GM23338 (cell line): ENCODE data around the gene KRTAP4-3. TPM values are rescaled to one million over a fixed set of nuclear protein-coding genes. Genes with fewer than 3 reads are reported as not detected.

Experiments used
- ATAC-seq: fragments of 200-7000 bp; cut with Tn5 transposase; 3 replicates; pipeline ENCODE4 v1.9.1; 2020
- DNase-seq: peaks from one replicate; pipeline ENCODE4 v3.0.0-alpha.2; 2015; ENCODE audit warnings: low spot score
- H2AFZ ChIP-seq: fragments of 200-600 bp; sonication (generic); 2 replicates; pipeline ENCODE4 v1.8.0; 2016; ENCODE audit warnings: antibody characterized with exemption, mild to moderate bottlenecking, moderate library complexity
- H3F3A ChIP-seq: fragments of 200-600 bp; sonication (generic); replicated peaks from 2 replicates; pipeline ENCODE4 v1.8.0; 2017; ENCODE audit warnings: antibody characterized with exemption, mixed run types, low read depth
- H3K27ac ChIP-seq: fragments of 200-600 bp; sonication (generic); 2 replicates; pipeline ENCODE4 v1.6.1; 2016; ENCODE audit warnings: low read depth
- H3K27me3 ChIP-seq: fragments of 200-600 bp; sonication (generic); 2 replicates; pipeline ENCODE4 v1.8.0; 2016; ENCODE audit warnings: mild to moderate bottlenecking, mixed run types, moderate library complexity; ENCODE audit not compliant: insufficient read depth
- H3K36me3 ChIP-seq: fragments of 200-600 bp; sonication (generic); 2 replicates; pipeline ENCODE4 v1.8.0; 2016; ENCODE audit warnings: mild to moderate bottlenecking; ENCODE audit not compliant: insufficient read depth
- H3K4me1 ChIP-seq: fragments of 200-600 bp; sonication (generic); 2 replicates; pipeline ENCODE4 v1.8.0; 2016; ENCODE audit warnings: mild to moderate bottlenecking, moderate library complexity; ENCODE audit not compliant: insufficient read depth
- H3K4me2 ChIP-seq: fragments of 200-600 bp; sonication (generic); 2 replicates; pipeline ENCODE4 v1.7.1; 2017; ENCODE audit warnings: mixed run types
- H3K4me3 ChIP-seq: fragments of 200-600 bp; sonication (generic); 2 replicates; pipeline ENCODE4 v1.6.1; 2016; ENCODE audit warnings: mixed run types
- H3K79me2 ChIP-seq: fragments of 200-600 bp; sonication (generic); replicated peaks from 2 replicates; pipeline ENCODE4 v1.8.0; 2017; ENCODE audit warnings: mild to moderate bottlenecking; ENCODE audit not compliant: insufficient read depth
- H3K9me2 ChIP-seq: fragments of 200-600 bp; sonication (generic); 2 replicates; pipeline ENCODE4 v1.8.0; 2017; ENCODE audit not compliant: insufficient read depth
- H4K20me1 ChIP-seq: fragments of 200-600 bp; sonication (generic); replicated peaks from 2 replicates; pipeline ENCODE4 v1.8.0; 2017; ENCODE audit warnings: mild to moderate bottlenecking; ENCODE audit not compliant: insufficient read depth
- H3K27ac Mint-ChIP-seq: 2 replicates; pipeline ENCODE4 v1.8.0; 2020; ENCODE audit warnings: inconsistent platforms, mild to moderate bottlenecking, moderate library complexity, mixed read lengths
- H3K27me3 Mint-ChIP-seq: 3 replicates; pipeline ENCODE4 v1.8.0; 2022; ENCODE audit warnings: low read depth, mild to moderate bottlenecking, moderate library complexity, mixed read lengths, inconsistent platforms; ENCODE audit not compliant: insufficient read depth, poor library complexity
- H3K36me3 Mint-ChIP-seq: 3 replicates; pipeline ENCODE4 v1.8.0; 2021; ENCODE audit warnings: low read depth, mild to moderate bottlenecking, inconsistent platforms, moderate library complexity, mixed read lengths
- H3K4me1 Mint-ChIP-seq: 3 replicates; pipeline ENCODE4 v1.8.0; 2020; ENCODE audit warnings: mild to moderate bottlenecking, inconsistent platforms, mixed read lengths
- H3K4me3 Mint-ChIP-seq: 3 replicates; pipeline ENCODE4 v1.8.0; 2021; ENCODE audit warnings: moderate library complexity, mild to moderate bottlenecking, inconsistent platforms, mixed read lengths
- H3K9me3 Mint-ChIP-seq: 3 replicates; pipeline ENCODE4 v1.8.0; 2020; ENCODE audit warnings: moderate library complexity, mild to moderate bottlenecking, inconsistent platforms, mixed read lengths
- CREB1 ChIP-seq: fragments of 250-450 bp; sonication (Bioruptor Pico); IDR thresholded peaks from 2 replicates; pipeline ENCODE4 v1.5.0; 2020; ENCODE audit warnings: low read depth, mild to moderate bottlenecking, moderate library complexity
- CTCF ChIP-seq, 2 experiments: fragments of 200-600 bp in 1 of 2; sonication (generic) in 1 of 2; conservative IDR thresholded peaks; 2 replicates each; pipeline versions ENCODE4 v1.5.1 to v1.6.1; 2016 to 2017; ENCODE audit warnings: antibody characterized with exemption in 2 of 2, low read depth in 2 of 2, mild to moderate bottlenecking in 2 of 2, moderate library complexity in 1 of 2
- ETS1 ChIP-seq: IDR thresholded peaks from 2 replicates; pipeline ENCODE4 v1.6.1; 2016; ENCODE audit warnings: antibody characterized with exemption
- EZH2 ChIP-seq: fragments of 200-600 bp; sonication (generic); IDR thresholded peaks from one replicate; pipeline ENCODE4 v1.8.0; 2017; ENCODE audit warnings: antibody characterized with exemption, mild to moderate bottlenecking, low read depth; ENCODE audit not compliant: unreplicated experiment
- EZH2phosphoT487 ChIP-seq: fragments of 200-600 bp; sonication (generic); IDR thresholded peaks from one replicate; pipeline ENCODE4 v1.8.1; 2018; ENCODE audit warnings: antibody characterized with exemption; ENCODE audit not compliant: unreplicated experiment
- JUNB ChIP-seq: IDR thresholded peaks from one replicate; pipeline ENCODE4 v1.6.1; 2016; ENCODE audit warnings: antibody characterized with exemption; ENCODE audit not compliant: unreplicated experiment
- NANOG ChIP-seq: IDR thresholded peaks from 2 replicates; pipeline ENCODE4 v1.6.1; 2016; ENCODE audit warnings: antibody characterized with exemption, borderline replicate concordance
- POLR2AphosphoS5 ChIP-seq: IDR thresholded peaks from 2 replicates; pipeline ENCODE4 v1.6.1; 2016; ENCODE audit warnings: antibody characterized with exemption, low read depth
- REST ChIP-seq: IDR thresholded peaks from one replicate; pipeline ENCODE4 v1.6.1; 2018; ENCODE audit warnings: antibody characterized with exemption; ENCODE audit not compliant: unreplicated experiment
- STAT1 ChIP-seq: IDR thresholded peaks from one replicate; pipeline ENCODE4 v1.6.1; 2016; ENCODE audit warnings: antibody characterized with exemption; ENCODE audit not compliant: unreplicated experiment
- ZNF114 ChIP-seq: fragments of 250-450 bp; sonication (Bioruptor Pico); IDR thresholded peaks from 2 replicates; pipeline ENCODE4 v1.5.0; 2020; ENCODE audit warnings: mild to moderate bottlenecking, moderate library complexity
- ZNF331 ChIP-seq: fragments of 250-450 bp; sonication (Bioruptor Pico); IDR thresholded peaks from 2 replicates; pipeline ENCODE4 v1.5.0; 2020; ENCODE audit warnings: low read depth, mild to moderate bottlenecking, moderate library complexity
- ZNF462 ChIP-seq: fragments of 250-450 bp; sonication (Bioruptor Pico); IDR thresholded peaks from 2 replicates; pipeline ENCODE4 v1.5.0; 2020; ENCODE audit warnings: mild to moderate bottlenecking, moderate library complexity
- polyA plus RNA-seq: library from polyadenylated mRNA; unstranded; fragments of >200 nt; fragmentation: Nextera tagmentation; extraction: Ambion mirVana; gene quantifications from 2 replicates; pipeline ENCODE4 v1.2.1, GENCODE V29; 2016
- total RNA-seq: library from RNA; depleted of rRNA; stranded (reverse); fragments of >200 nt; shearing (Covaris generic); gene quantifications from 2 replicates; pipeline ENCODE4 v1.2.3, GENCODE V29; 2014

Gene KRTAP4-3
- total and polyA plus RNA-seq, 2 experiments from 2014 or later = not detected

GRCh38 chr17:41153856-41154255, 14.2 kb downstream of the KRTAP4-3 start:
- Mint-ChIP-seq H3K9me3 (no peaks in the 10 kb centered on the region), H3K27me3 (peaks cover 7% of the 10 kb centered on the region)

More at GRCh38 chr17:41153856-41154255, 14.2 kb downstream of the KRTAP4-3 start:
- H3K9me2 ChIP-seq = no peaks in the 10 kb centered on the region
- H3K4me3 Mint-ChIP-seq = no peak overlapping the region
- no peaks in the 10 kb centered on the region for H3K79me2 ChIP-seq
- peaks cover 3% of the 10 kb centered on the region; the same call in 2 of the 3 replicates for H3K4me1 Mint-ChIP-seq
- H2AFZ ChIP-seq = no peak overlapping the region
- no peak overlapping the region for H3K4me3 ChIP-seq
- H3K27ac ChIP-seq = no peak overlapping the region
- TF ChIP-seq POLR2AphosphoS5 (no peak), CTCF (conservative IDR thresholded peaks at IDR 0.05; ENCODE audit: low read depth in 2 of 2) (no peak), NANOG (no peak), JUNB (no peak), CREB1 (CRISPR knock-in tag) (no peak), EZH2 (no peak), ZNF114 (CRISPR knock-in tag) (no peak), ETS1 (no peak), EZH2phosphoT487 (no peak), ZNF331 (CRISPR knock-in tag) (no peak), ZNF462 (CRISPR knock-in tag) (no peak), STAT1 (no peak), REST (no peak)
- H3K27me3 ChIP-seq = no peaks in the 10 kb centered on the region
- DNase-seq (no peak), ATAC-seq (no peak)
- H3K27ac Mint-ChIP-seq = no peak overlapping the region; the same call in 1 of the 2 replicates
- no peaks in the 10 kb centered on the region for H3K36me3 Mint-ChIP-seq
- no peak overlapping the region for H3K4me2 ChIP-seq
- no peaks in the 10 kb centered on the region for H3K4me1 ChIP-seq
- no peaks in the 10 kb centered on the region for H3F3A ChIP-seq
- no peaks in the 10 kb centered on the region for H4K20me1 ChIP-seq
- H3K36me3 ChIP-seq = no peaks in the 10 kb centered on the region
